IMR-90 (cell line): ENCODE measurements around the gene PRXL2C. TPM values are rescaled to one million over a fixed set of nuclear protein-coding genes. Genes with fewer than 3 reads are reported as not detected.

Experiments used
- ATAC-seq: fragments of 200-7000 bp; cut with Tn5 transposase; 2 replicates; pipeline ENCODE4 v1.9.1; 2020; ENCODE audit warnings: low read depth, mild to moderate bottlenecking, moderate library complexity
- BruUV-seq: library from RNA; stranded (reverse); fragments of 400-500 nt; replicated peaks from 2 replicates; lab custom pipeline; 2021; lab: Mats Ljungman, UMichigan
- CTCF ChIA-PET: fragments of 300-600 bp; formaldehyde crosslinking; extraction: SDS; loops from one replicate; lab custom pipeline; 2021; ENCODE audit warnings: antibody characterized with exemption; lab: Yijun Ruan, JAX
- POLR2A ChIA-PET: fragments of 300-600 bp; sonication (Branson Sonifier 250); formaldehyde crosslinking; loops from one replicate; lab custom pipeline; 2022; ENCODE audit warnings: antibody characterized with exemption; ENCODE audit not compliant: unreplicated experiment; lab: Charles Lee
- DNase-seq: peaks from one replicate; pipeline ENCODE4 v3.0.0; 2013
- H2AFZ ChIP-seq: replicated peaks from 2 replicates; pipeline ENCODE3; 2013; ENCODE audit warnings: low read length, mild to moderate bottlenecking; ENCODE audit not compliant: poor library complexity
- H2AK5ac ChIP-seq: 2 replicates; pipeline ENCODE4 v1.6.1; 2013; ENCODE audit warnings: low read depth, low read length, inconsistent platforms
- H2AK9ac ChIP-seq: replicated peaks from 2 replicates; pipeline ENCODE3; 2013; ENCODE audit warnings: mild to moderate bottlenecking, low read depth, low read length, moderate library complexity; ENCODE audit not compliant: poor library complexity
- H2BK120ac ChIP-seq: 2 replicates; pipeline ENCODE4 v1.6.1; 2013; ENCODE audit warnings: low read depth, low read length, inconsistent platforms
- H2BK15ac ChIP-seq: 3 replicates; pipeline ENCODE4 v1.6.1; 2013; ENCODE audit warnings: low read depth, low read length, inconsistent platforms
- H2BK20ac ChIP-seq: 2 replicates; pipeline ENCODE4 v1.6.1; 2013; ENCODE audit warnings: low read depth, mild to moderate bottlenecking, inconsistent platforms, low read length, moderate library complexity
- H2BK5ac ChIP-seq: 2 replicates; pipeline ENCODE4 v1.6.1; 2013; ENCODE audit warnings: mild to moderate bottlenecking, low read depth, low read length, inconsistent platforms; ENCODE audit not compliant: poor library complexity, severe bottlenecking
- H3K14ac ChIP-seq: replicated peaks from 2 replicates; pipeline ENCODE4 v1.6.1; 2013; ENCODE audit warnings: low read depth, low read length, inconsistent platforms
- H3K18ac ChIP-seq: 2 replicates; pipeline ENCODE4 v1.6.1; 2013; ENCODE audit warnings: low read depth, low read length, control low read depth
- H3K23ac ChIP-seq: 2 replicates; pipeline ENCODE4 v1.6.1; 2013; ENCODE audit warnings: low read depth, low read length, inconsistent platforms
- H3K27ac ChIP-seq: 2 replicates; pipeline ENCODE4 v1.5.1; 2013; ENCODE audit warnings: mild to moderate bottlenecking, control low read depth, low read length; ENCODE audit not compliant: insufficient read depth
- H3K27me3 ChIP-seq: 2 replicates; pipeline ENCODE4 v1.6.1; 2013; ENCODE audit warnings: low read length; ENCODE audit not compliant: control insufficient read depth, insufficient read depth
- H3K36me3 ChIP-seq: 2 replicates; pipeline ENCODE4 v1.6.1; 2013; ENCODE audit warnings: low read length, mixed read lengths; ENCODE audit not compliant: control insufficient read depth, insufficient read depth
- H3K4ac ChIP-seq: 2 replicates; pipeline ENCODE4 v1.6.1; 2013; ENCODE audit warnings: low read depth, low read length, inconsistent platforms
- H3K4me1 ChIP-seq: 2 replicates; pipeline ENCODE4 v1.6.1; 2013; ENCODE audit warnings: low read length, mixed read lengths; ENCODE audit not compliant: control insufficient read depth, insufficient read depth
- H3K4me2 ChIP-seq: 2 replicates; pipeline ENCODE4 v1.6.1; 2013; ENCODE audit warnings: low read depth, mild to moderate bottlenecking, control low read depth, low read length, moderate library complexity
- H3K4me3 ChIP-seq: 2 replicates; pipeline ENCODE4 v1.5.1; 2013; ENCODE audit warnings: low read depth, mild to moderate bottlenecking, control low read depth, low read length, moderate library complexity; ENCODE audit not compliant: insufficient read depth
- H3K56ac ChIP-seq: 2 replicates; pipeline ENCODE4 v1.6.1; 2013; ENCODE audit warnings: low read length, inconsistent platforms; ENCODE audit not compliant: insufficient read depth; ENCODE audit errors: extremely low read depth
- H3K79me1 ChIP-seq, 2 experiments: 2 replicates each; pipeline ENCODE4 v1.6.1; 2013; ENCODE audit warnings: low read length in 2 of 2, inconsistent platforms in 1 of 2, low read depth in 1 of 2
- H3K9ac ChIP-seq: 2 replicates; pipeline ENCODE4 v1.6.1; 2013; ENCODE audit warnings: low read depth, low read length, control low read depth
- H3K9me1 ChIP-seq: 2 replicates; pipeline ENCODE4 v1.6.1; 2013; ENCODE audit warnings: low read length, inconsistent platforms; ENCODE audit not compliant: insufficient read depth
- H3K9me3 ChIP-seq: 2 replicates; pipeline ENCODE4 v1.6.1; 2013; ENCODE audit warnings: low read length; ENCODE audit not compliant: control insufficient read depth, insufficient read depth
- H4K20me1 ChIP-seq: 2 replicates; pipeline ENCODE4 v1.6.1; 2013; ENCODE audit warnings: low read length, inconsistent platforms; ENCODE audit not compliant: insufficient read depth
- H4K5ac ChIP-seq: 2 replicates; pipeline ENCODE4 v1.6.1; 2013; ENCODE audit warnings: mild to moderate bottlenecking, low read depth, low read length, control low read depth
- H4K8ac ChIP-seq, 2 experiments: 2 replicates each; pipeline ENCODE4 v1.6.1; 2013; ENCODE audit warnings: low read depth in 2 of 2, low read length in 2 of 2, control low read depth in 1 of 2, inconsistent platforms in 1 of 2
- H4K91ac ChIP-seq: 2 replicates; pipeline ENCODE4 v1.6.1; 2013; ENCODE audit warnings: low read depth, low read length, inconsistent platforms; ENCODE audit not compliant: insufficient read depth
- WGBS, 2 experiments: methylation state at CpG; one replicate each; pipeline versions ENCODE4 v1.1.5 to v1.1.7; 2013; ENCODE audit warnings: missing lambda C conversion rate in 2 of 2; ENCODE audit not compliant: insufficient read length in 1 of 2; ENCODE audit errors: extremely low coverage in 2 of 2; 5-methylcytosine and 5-hydroxymethylcytosine counted together
- dilution Hi-C: fragments of 300-500 bp; cut with HindIII; formaldehyde crosslinking; loops from one replicate; pipeline ENCODE4 v1.14.3; 2018; ENCODE audit warnings: low sequenced_read_pairs; ENCODE audit not compliant: unreplicated experiment
- in situ Hi-C: fragments of 300-500 bp; cut with MboI; formaldehyde crosslinking; loops from 3 replicates; pipeline ENCODE4 v1.14.3; 2019; ENCODE audit warnings: low sequenced_read_pairs, inconsistent platforms, mixed read lengths
- intact Hi-C: fragments of 100-400 bp; cut with micrococcal nuclease; formaldehyde crosslinking; loops from 2 replicates; pipeline ENCODE4 v1.10.0; 2022
- polyA plus RNA-seq, 3 experiments: library from polyadenylated mRNA; depleted of rRNA; stranded (reverse); fragments of >200 nt; gene quantifications; 2 replicates each; pipeline ENCODE4 v1.2.3, GENCODE V29; 2012; ENCODE audit warnings: low replicate concordance in 1 of 3
- total RNA-seq: library from RNA; depleted of rRNA; stranded (reverse); fragments of >200 nt; gene quantifications from 2 replicates; pipeline ENCODE4 v1.2.3, GENCODE V29; 2012
- TF ChIP-seq, protein P1 (sequence below): fragments of 150-350 bp; IDR thresholded peaks from 2 replicates; pipeline ENCODE4 v1.6.1; 2016; ENCODE audit warnings: low read depth, mild to moderate bottlenecking, low read length, moderate library complexity, borderline replicate concordance

PRXL2C gene
- total and polyA plus RNA-seq, 2 of the 4 experiments (the other 2 are of a cell fraction), result 2.7 to 9.0 TPM

DNA sequence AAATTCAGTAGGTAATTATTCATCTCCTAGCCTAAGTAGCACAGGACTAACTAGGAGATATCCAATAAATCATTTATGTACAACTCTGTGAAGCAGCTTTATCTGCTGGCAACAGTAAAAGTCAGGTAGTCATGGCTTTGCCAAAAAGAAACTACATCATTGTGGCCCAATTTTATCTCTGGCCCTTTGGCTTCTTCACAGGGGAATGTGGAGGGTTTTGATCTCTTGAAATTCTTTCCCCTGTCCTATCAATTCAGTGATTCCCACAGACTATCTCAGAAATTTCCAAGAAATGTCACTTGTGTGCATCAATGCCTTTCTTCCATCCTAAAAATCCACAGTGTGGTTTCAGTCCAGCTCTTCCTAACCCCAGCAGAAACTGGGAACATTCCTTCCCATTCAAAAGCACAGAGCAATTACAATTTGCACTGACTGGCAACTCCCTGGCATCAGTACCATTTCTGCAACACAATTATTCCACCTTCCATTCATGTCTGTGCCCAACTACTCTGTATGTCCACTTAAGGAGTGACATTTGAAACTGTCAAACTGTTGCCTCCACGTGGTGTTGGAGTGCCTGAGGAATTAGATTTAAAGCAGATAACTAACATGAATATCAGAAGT is 42.0 kb downstream of the PRXL2C start:
- no TSS peak for BruUV-seq
- Histone ChIP-seq H3K4ac (peak overlapping the region; percentile 63), H4K20me1 (peaks cover 6% of the 10 kb centered on the region; the same call in 1 of the 2 replicates), H2AK9ac (no peak overlapping the region), H3K18ac (peak overlapping the region; percentile 5; the same call in 1 of the 2 replicates), H2BK5ac (no peak overlapping the region), H3K27me3 (no peaks in the 10 kb centered on the region), H2BK20ac (peak overlapping the region; percentile 69; the same call in 1 of the 2 replicates), H2BK15ac (peak overlapping the region; percentile 85; the same call in 1 of the 3 replicates), H2AFZ (no peak overlapping the region), H3K9me3 (no peaks in the 10 kb centered on the region), H4K8ac (no peak overlapping the region), H3K9ac (no peak overlapping the region), H3K79me1 (peaks cover 9 to 57% of the 10 kb centered on the region in 2 experiments), H2AK5ac (peak overlapping the region; percentile 79; the same call in 1 of the 2 replicates), H3K36me3 (no peaks in the 10 kb centered on the region), H3K4me2 (no peak overlapping the region), H3K23ac (peak overlapping the region; percentile 62; the same call in 1 of the 2 replicates), H3K4me1 (peaks cover 10% of the 10 kb centered on the region), H4K91ac (peak overlapping the region; percentile 12), H3K27ac (no peak overlapping the region), H3K9me1 (peaks cover 5% of the 10 kb centered on the region), H4K5ac (peak overlapping the region; percentile 13; the same call in 1 of the 2 replicates), H2BK120ac (peak overlapping the region; percentile 66), H3K56ac (no peak overlapping the region), H3K4me3 (no peak overlapping the region), H3K14ac (peak overlapping the region; percentile 57)
- ChIA-PET CTCF (no interaction called here), POLR2A (no interaction called here)
- TF ChIP-seq, protein P1, sequence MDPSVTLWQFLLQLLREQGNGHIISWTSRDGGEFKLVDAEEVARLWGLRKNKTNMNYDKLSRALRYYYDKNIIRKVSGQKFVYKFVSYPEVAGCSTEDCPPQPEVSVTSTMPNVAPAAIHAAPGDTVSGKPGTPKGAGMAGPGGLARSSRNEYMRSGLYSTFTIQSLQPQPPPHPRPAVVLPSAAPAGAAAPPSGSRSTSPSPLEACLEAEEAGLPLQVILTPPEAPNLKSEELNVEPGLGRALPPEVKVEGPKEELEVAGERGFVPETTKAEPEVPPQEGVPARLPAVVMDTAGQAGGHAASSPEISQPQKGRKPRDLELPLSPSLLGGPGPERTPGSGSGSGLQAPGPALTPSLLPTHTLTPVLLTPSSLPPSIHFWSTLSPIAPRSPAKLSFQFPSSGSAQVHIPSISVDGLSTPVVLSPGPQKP, result no peak
- intact Hi-C loops (loop anchor here (2.0 to 5.0 kb wide), 3 partner anchors 46 to 196 kb away; partner anchors contain the start of gene HABP4), dilution Hi-C loops (no loop called here), in situ Hi-C loops (no loop called here)
- ATAC-seq (no peak), DNase-seq (no peak)
- no CpG with 5 or more reads among the region's 1 CpG for WGBS, 2 experiments
